Measurements from ENCODE around the gene IL4R.
"Not testable (repeated sequence)": the region's sequence is repeated elsewhere in the genome, so short reads cannot be mapped to it uniquely, and the experiment has no call there.

Gene IL4R

GRCh38 chr16:27288313-27288712 is 25.5 kb upstream of the IL4R start:
- not testable (repeated sequence) for DNase-seq (ENCODE audit: low spot score)

GRCh38 chr16:27289669-27290068 is 24.1 kb upstream of the IL4R start:
- no peak for DNase-seq (ENCODE audit: low spot score)

GRCh38 chr16:27290562-27290961 is 23.2 kb upstream of the IL4R start:
- no peak for DNase-seq (ENCODE audit: low spot score)

- DNase-seq (ENCODE audit: low spot score): no peak
These were observed 22.7 kb upstream of the IL4R start for GRCh38 chr16:27291106-27291505.

- DNase-seq (ENCODE audit: low spot score): no peak
These were observed 22.0 kb upstream of the IL4R start for GRCh38 chr16:27291722-27292240.

GRCh38 chr16:27293343-27293742 is 20.4 kb upstream of the IL4R start:
- no peak for DNase-seq (ENCODE audit: low spot score)

GRCh38 chr16:27298132-27298531 is 15.6 kb upstream of the IL4R start:
- DNase-seq (ENCODE audit: low spot score): no peak

GRCh38 chr16:27301236-27301861 is 12.4 kb upstream of the IL4R start:
- no peak for DNase-seq (ENCODE audit: low spot score)

GRCh38 chr16:27302126-27302525 is 11.6 kb upstream of the IL4R start:
- DNase-seq (ENCODE audit: low spot score): no peak

- DNase-seq (ENCODE audit: low spot score): no peak
These were observed 10.3 kb upstream of the IL4R start for GRCh38 chr16:27303256-27304100.

GRCh38 chr16:27304102-27304501 is 9.7 kb upstream of the IL4R start:
- DNase-seq (ENCODE audit: low spot score): no peak

GRCh38 chr16:27304881-27305745 is 8.7 kb upstream of the IL4R start:
- no peak for DNase-seq (ENCODE audit: low spot score)

- no peak for DNase-seq (ENCODE audit: low spot score)
These were observed 7.8 kb upstream of the IL4R start for GRCh38 chr16:27305839-27306442.

- no peak for DNase-seq (ENCODE audit: low spot score)
These were observed 5.0 kb upstream of the IL4R start for GRCh38 chr16:27308792-27309191.

GRCh38 chr16:27310576-27311447 is 3.0 kb upstream of the IL4R start:
- DNase-seq (ENCODE audit: low spot score): no peak

GRCh38 chr16:27311448-27311830 is 2.3 kb upstream of the IL4R start:
- no peak for DNase-seq (ENCODE audit: low spot score)

- no peak for DNase-seq (ENCODE audit: low spot score)
These were observed 1.9 kb upstream of the IL4R start for GRCh38 chr16:27311897-27312303.

- no peak for DNase-seq (ENCODE audit: low spot score)
These were observed 973 bp upstream of the IL4R start for GRCh38 chr16:27312580-27313421.

GRCh38 chr16:27314161-27314723 is 468 bp downstream of the IL4R start:
- no peak for DNase-seq (ENCODE audit: low spot score)

- DNase-seq (ENCODE audit: low spot score): no peak
These were observed 1.2 kb downstream of the IL4R start for GRCh38 chr16:27314986-27315332.
